Esophagus squamous epithelium (tissue), 4 donors: ENCODE measurements around the gene KRT35.

Experiments
- CTCF ChIP-seq, 6 experiments: fragments of 450-650 bp in 4 of 6; fragments of 200-600 bp in 2 of 6; sonication (generic) in 2 of 6; IDR thresholded peaks; one replicate each; pipeline ENCODE4 v1.5.1; 2016 to 2019; ENCODE audit warnings: antibody characterized with exemption in 6 of 6, mild to moderate bottlenecking in 4 of 6, moderate library complexity in 4 of 6
- POLR2A ChIP-seq, 4 donors: fragments of 450-650 bp; IDR thresholded peaks; one replicate each; pipeline ENCODE4 v1.6.1; 2017; ENCODE audit warnings: antibody characterized with exemption in 4 of 4, mild to moderate bottlenecking in 4 of 4, moderate library complexity in 3 of 4

- TF ChIP-seq CTCF (IDR thresholded peaks at IDR 0.05) (peak in 5 of 6 experiments; percentile 55 to 95 (median 87)), POLR2A (IDR thresholded peaks at IDR 0.05) (peak in 1 of 4 donors; percentile 15)
These were observed 16.0 kb upstream of the KRT35 start for GRCh38 chr17:41496803-41497484.
